SU-DHL-6 (cell line): Measurements from ENCODE around the gene SHISAL1.

Source experiments
- EZH2phosphoT487 ChIP-seq: fragments of 200-600 bp; sonication (generic), shearing (Covaris generic); conservative IDR thresholded peaks from 2 replicates; pipeline ENCODE4 v1.6.1; 2018; ENCODE audit warnings: mild to moderate bottlenecking, antibody characterized with exemption, low read length, moderate library complexity, mixed read lengths
- TF ChIP-seq, protein P1 (sequence below): fragments of 200-600 bp; sonication (generic); IDR thresholded peaks from one replicate; pipeline ENCODE4 v1.5.1; 2017; ENCODE audit warnings: antibody characterized with exemption, mild to moderate bottlenecking, low read length, moderate library complexity; ENCODE audit not compliant: insufficient read depth, poor library complexity, severe bottlenecking

DNA sequence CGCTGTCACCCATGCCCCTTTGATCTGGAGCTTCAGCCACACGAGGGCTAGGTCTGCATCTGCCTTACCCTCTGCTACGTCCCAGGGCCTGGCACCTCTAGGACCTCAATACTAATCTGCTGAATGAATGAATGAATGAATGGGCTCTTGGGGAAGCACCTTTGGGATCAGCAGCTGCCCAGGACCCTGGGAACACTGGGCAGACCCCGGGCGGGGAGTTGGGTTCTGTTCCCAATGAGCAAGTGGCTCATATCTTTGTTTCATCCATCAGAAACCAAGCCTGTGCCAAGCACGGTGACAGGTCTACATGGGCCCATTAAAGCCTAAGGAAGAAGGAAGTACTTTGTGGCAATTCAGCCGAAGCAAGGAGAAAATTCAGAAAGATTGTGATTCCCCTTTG lies 41.5 kb upstream of the SHISAL1 start:
- TF ChIP-seq, protein P1, sequence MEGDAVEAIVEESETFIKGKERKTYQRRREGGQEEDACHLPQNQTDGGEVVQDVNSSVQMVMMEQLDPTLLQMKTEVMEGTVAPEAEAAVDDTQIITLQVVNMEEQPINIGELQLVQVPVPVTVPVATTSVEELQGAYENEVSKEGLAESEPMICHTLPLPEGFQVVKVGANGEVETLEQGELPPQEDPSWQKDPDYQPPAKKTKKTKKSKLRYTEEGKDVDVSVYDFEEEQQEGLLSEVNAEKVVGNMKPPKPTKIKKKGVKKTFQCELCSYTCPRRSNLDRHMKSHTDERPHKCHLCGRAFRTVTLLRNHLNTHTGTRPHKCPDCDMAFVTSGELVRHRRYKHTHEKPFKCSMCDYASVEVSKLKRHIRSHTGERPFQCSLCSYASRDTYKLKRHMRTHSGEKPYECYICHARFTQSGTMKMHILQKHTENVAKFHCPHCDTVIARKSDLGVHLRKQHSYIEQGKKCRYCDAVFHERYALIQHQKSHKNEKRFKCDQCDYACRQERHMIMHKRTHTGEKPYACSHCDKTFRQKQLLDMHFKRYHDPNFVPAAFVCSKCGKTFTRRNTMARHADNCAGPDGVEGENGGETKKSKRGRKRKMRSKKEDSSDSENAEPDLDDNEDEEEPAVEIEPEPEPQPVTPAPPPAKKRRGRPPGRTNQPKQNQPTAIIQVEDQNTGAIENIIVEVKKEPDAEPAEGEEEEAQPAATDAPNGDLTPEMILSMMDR, result no peak
- no peak for TF ChIP-seq EZH2phosphoT487
